GM23338 (cell line): ENCODE results near the gene PCSK5. TPM values are rescaled to one million over a fixed set of nuclear protein-coding genes. Genes with fewer than 3 reads are reported as not detected.
"Not testable (repeated sequence)": the region's sequence is repeated elsewhere in the genome, so short reads cannot be mapped to it uniquely, and the experiment has no call there.

Source experiments
- ATAC-seq: fragments of 200-7000 bp; cut with Tn5 transposase; 3 replicates; pipeline ENCODE4 v1.9.1; 2020
- DNase-seq: peaks from one replicate; pipeline ENCODE4 v3.0.0-alpha.2; 2015; ENCODE audit warnings: low spot score
- H2AFZ ChIP-seq: fragments of 200-600 bp; sonication (generic); 2 replicates; pipeline ENCODE4 v1.8.0; 2016; ENCODE audit warnings: antibody characterized with exemption, mild to moderate bottlenecking, moderate library complexity
- H3F3A ChIP-seq: fragments of 200-600 bp; sonication (generic); replicated peaks from 2 replicates; pipeline ENCODE4 v1.8.0; 2017; ENCODE audit warnings: antibody characterized with exemption, mixed run types, low read depth
- H3K27ac ChIP-seq: fragments of 200-600 bp; sonication (generic); 2 replicates; pipeline ENCODE4 v1.6.1; 2016; ENCODE audit warnings: low read depth
- H3K27me3 ChIP-seq: fragments of 200-600 bp; sonication (generic); 2 replicates; pipeline ENCODE4 v1.8.0; 2016; ENCODE audit warnings: mild to moderate bottlenecking, mixed run types, moderate library complexity; ENCODE audit not compliant: insufficient read depth
- H3K36me3 ChIP-seq: fragments of 200-600 bp; sonication (generic); 2 replicates; pipeline ENCODE4 v1.8.0; 2016; ENCODE audit warnings: mild to moderate bottlenecking; ENCODE audit not compliant: insufficient read depth
- H3K4me1 ChIP-seq: fragments of 200-600 bp; sonication (generic); 2 replicates; pipeline ENCODE4 v1.8.0; 2016; ENCODE audit warnings: mild to moderate bottlenecking, moderate library complexity; ENCODE audit not compliant: insufficient read depth
- H3K4me2 ChIP-seq: fragments of 200-600 bp; sonication (generic); 2 replicates; pipeline ENCODE4 v1.7.1; 2017; ENCODE audit warnings: mixed run types
- H3K4me3 ChIP-seq: fragments of 200-600 bp; sonication (generic); 2 replicates; pipeline ENCODE4 v1.6.1; 2016; ENCODE audit warnings: mixed run types
- H3K79me2 ChIP-seq: fragments of 200-600 bp; sonication (generic); replicated peaks from 2 replicates; pipeline ENCODE4 v1.8.0; 2017; ENCODE audit warnings: mild to moderate bottlenecking; ENCODE audit not compliant: insufficient read depth
- H3K9me2 ChIP-seq: fragments of 200-600 bp; sonication (generic); 2 replicates; pipeline ENCODE4 v1.8.0; 2017; ENCODE audit not compliant: insufficient read depth
- H4K20me1 ChIP-seq: fragments of 200-600 bp; sonication (generic); replicated peaks from 2 replicates; pipeline ENCODE4 v1.8.0; 2017; ENCODE audit warnings: mild to moderate bottlenecking; ENCODE audit not compliant: insufficient read depth
- H3K27ac Mint-ChIP-seq: 2 replicates; pipeline ENCODE4 v1.8.0; 2020; ENCODE audit warnings: inconsistent platforms, mild to moderate bottlenecking, moderate library complexity, mixed read lengths
- H3K27me3 Mint-ChIP-seq: 3 replicates; pipeline ENCODE4 v1.8.0; 2022; ENCODE audit warnings: low read depth, mild to moderate bottlenecking, moderate library complexity, mixed read lengths, inconsistent platforms; ENCODE audit not compliant: insufficient read depth, poor library complexity
- H3K36me3 Mint-ChIP-seq: 3 replicates; pipeline ENCODE4 v1.8.0; 2021; ENCODE audit warnings: low read depth, mild to moderate bottlenecking, inconsistent platforms, moderate library complexity, mixed read lengths
- H3K4me1 Mint-ChIP-seq: 3 replicates; pipeline ENCODE4 v1.8.0; 2020; ENCODE audit warnings: mild to moderate bottlenecking, inconsistent platforms, mixed read lengths
- H3K4me3 Mint-ChIP-seq: 3 replicates; pipeline ENCODE4 v1.8.0; 2021; ENCODE audit warnings: moderate library complexity, mild to moderate bottlenecking, inconsistent platforms, mixed read lengths
- H3K9me3 Mint-ChIP-seq: 3 replicates; pipeline ENCODE4 v1.8.0; 2020; ENCODE audit warnings: moderate library complexity, mild to moderate bottlenecking, inconsistent platforms, mixed read lengths
- CREB1 ChIP-seq: fragments of 250-450 bp; sonication (Bioruptor Pico); IDR thresholded peaks from 2 replicates; pipeline ENCODE4 v1.5.0; 2020; ENCODE audit warnings: low read depth, mild to moderate bottlenecking, moderate library complexity
- EZH2 ChIP-seq: fragments of 200-600 bp; sonication (generic); IDR thresholded peaks from one replicate; pipeline ENCODE4 v1.8.0; 2017; ENCODE audit warnings: antibody characterized with exemption, mild to moderate bottlenecking, low read depth; ENCODE audit not compliant: unreplicated experiment
- EZH2phosphoT487 ChIP-seq: fragments of 200-600 bp; sonication (generic); IDR thresholded peaks from one replicate; pipeline ENCODE4 v1.8.1; 2018; ENCODE audit warnings: antibody characterized with exemption; ENCODE audit not compliant: unreplicated experiment
- JUNB ChIP-seq: IDR thresholded peaks from one replicate; pipeline ENCODE4 v1.6.1; 2016; ENCODE audit warnings: antibody characterized with exemption; ENCODE audit not compliant: unreplicated experiment
- NANOG ChIP-seq: IDR thresholded peaks from 2 replicates; pipeline ENCODE4 v1.6.1; 2016; ENCODE audit warnings: antibody characterized with exemption, borderline replicate concordance
- POLR2AphosphoS5 ChIP-seq: IDR thresholded peaks from 2 replicates; pipeline ENCODE4 v1.6.1; 2016; ENCODE audit warnings: antibody characterized with exemption, low read depth
- STAT1 ChIP-seq: IDR thresholded peaks from one replicate; pipeline ENCODE4 v1.6.1; 2016; ENCODE audit warnings: antibody characterized with exemption; ENCODE audit not compliant: unreplicated experiment
- ZNF114 ChIP-seq: fragments of 250-450 bp; sonication (Bioruptor Pico); IDR thresholded peaks from 2 replicates; pipeline ENCODE4 v1.5.0; 2020; ENCODE audit warnings: mild to moderate bottlenecking, moderate library complexity
- ZNF331 ChIP-seq: fragments of 250-450 bp; sonication (Bioruptor Pico); IDR thresholded peaks from 2 replicates; pipeline ENCODE4 v1.5.0; 2020; ENCODE audit warnings: low read depth, mild to moderate bottlenecking, moderate library complexity
- polyA plus RNA-seq: library from polyadenylated mRNA; unstranded; fragments of >200 nt; fragmentation: Nextera tagmentation; extraction: Ambion mirVana; gene quantifications from 2 replicates; pipeline ENCODE4 v1.2.1, GENCODE V29; 2016
- total RNA-seq: library from RNA; depleted of rRNA; stranded (reverse); fragments of >200 nt; shearing (Covaris generic); gene quantifications from 2 replicates; pipeline ENCODE4 v1.2.3, GENCODE V29; 2014
- TF ChIP-seq, protein P1 (sequence below), 2 experiments: fragments of 200-600 bp in 1 of 2; sonication (generic) in 1 of 2; conservative IDR thresholded peaks; 2 replicates each; pipeline versions ENCODE4 v1.5.1 to v1.6.1; 2016 to 2017; ENCODE audit warnings: antibody characterized with exemption in 2 of 2, low read depth in 2 of 2, mild to moderate bottlenecking in 2 of 2, moderate library complexity in 1 of 2
- TF ChIP-seq, protein P2 (sequence below): IDR thresholded peaks from 2 replicates; pipeline ENCODE4 v1.6.1; 2016; ENCODE audit warnings: antibody characterized with exemption
- TF ChIP-seq, protein P3 (sequence below): IDR thresholded peaks from one replicate; pipeline ENCODE4 v1.6.1; 2018; ENCODE audit warnings: antibody characterized with exemption; ENCODE audit not compliant: unreplicated experiment

Gene PCSK5
- total and polyA plus RNA-seq, 2 experiments from 2014 or later, result 12.3 to 34.8 TPM

DNA sequence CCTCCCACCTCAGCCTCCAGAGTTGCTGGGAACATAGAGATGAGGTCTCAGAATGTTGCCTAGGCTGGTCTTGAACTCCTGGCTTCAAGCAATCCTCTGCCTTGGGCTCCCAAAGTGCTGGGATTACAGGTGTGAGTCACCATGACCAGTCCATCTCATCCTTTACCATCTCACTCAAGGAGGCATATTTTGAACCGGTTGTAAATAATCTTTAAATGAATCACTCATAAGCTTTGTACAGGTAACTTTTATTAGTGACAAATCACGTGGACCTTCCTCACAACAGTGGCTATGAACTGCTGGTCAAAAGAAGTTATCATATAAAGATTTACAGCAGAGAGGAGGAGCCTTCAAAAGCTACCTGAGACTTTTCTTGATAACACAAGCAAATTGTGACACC is 433.0 kb downstream of the PCSK5 start:
- H3K4me2 ChIP-seq, result no peak overlapping the region
- no peak for TF ChIP-seq EZH2
- H3K9me2 ChIP-seq, result no peaks in the 10 kb centered on the region
- H2AFZ ChIP-seq, result no peak overlapping the region
- Mint-ChIP-seq H3K36me3 (no peaks in the 10 kb centered on the region; the same call in 2 of the 3 replicates), H3K27me3 (peaks cover 4% of the 10 kb centered on the region), H3K9me3 (no peaks in the 10 kb centered on the region), H3K27ac (no peak overlapping the region), H3K4me3 (no peak overlapping the region), H3K4me1 (no peaks in the 10 kb centered on the region)
- H4K20me1 ChIP-seq, result no peaks in the 10 kb centered on the region
- no peaks in the 10 kb centered on the region for H3K4me1 ChIP-seq
- ATAC-seq, result no peak
- no peak for DNase-seq
- no peak overlapping the region for H3K27ac ChIP-seq
- H3K36me3 ChIP-seq, result no peaks in the 10 kb centered on the region
- H3K27me3 ChIP-seq, result no peaks in the 10 kb centered on the region
- H3F3A ChIP-seq, result no peaks in the 10 kb centered on the region
- no peaks in the 10 kb centered on the region for H3K79me2 ChIP-seq
- no peak overlapping the region for H3K4me3 ChIP-seq

DNA sequence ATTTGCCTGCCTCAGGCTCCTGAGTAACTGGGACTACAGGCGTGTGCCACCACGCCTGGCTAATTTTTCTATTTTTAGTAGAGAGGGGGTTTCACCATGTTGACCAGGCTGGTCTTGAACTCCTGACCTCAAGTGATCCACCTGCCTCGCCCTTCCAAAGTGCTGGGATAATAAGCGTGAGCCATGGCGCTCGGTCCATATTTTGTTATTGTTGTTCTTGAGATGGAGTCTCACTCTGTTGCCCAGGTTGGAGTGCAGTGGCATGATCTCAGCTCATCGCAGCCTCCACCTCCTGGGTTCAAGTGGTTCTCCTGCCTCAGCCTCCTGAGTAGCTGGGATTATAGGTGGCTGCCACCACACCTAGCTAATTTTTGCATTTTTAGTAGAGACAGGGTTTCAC is 433.6 kb downstream of the PCSK5 start:
- not testable (repeated sequence) for H4K20me1 ChIP-seq, H3K27me3 ChIP-seq, H2AFZ ChIP-seq, H3K27me3 Mint-ChIP-seq, H3K27ac Mint-ChIP-seq, H3K79me2 ChIP-seq, H3K4me2 ChIP-seq, H3K36me3 Mint-ChIP-seq, ATAC-seq, H3K4me3 ChIP-seq, H3K36me3 ChIP-seq, H3K27ac ChIP-seq, H3K9me3 Mint-ChIP-seq, H3K4me1 ChIP-seq, H3K4me1 Mint-ChIP-seq, H3K4me3 Mint-ChIP-seq, DNase-seq, H3F3A ChIP-seq, H3K9me2 ChIP-seq

DNA sequence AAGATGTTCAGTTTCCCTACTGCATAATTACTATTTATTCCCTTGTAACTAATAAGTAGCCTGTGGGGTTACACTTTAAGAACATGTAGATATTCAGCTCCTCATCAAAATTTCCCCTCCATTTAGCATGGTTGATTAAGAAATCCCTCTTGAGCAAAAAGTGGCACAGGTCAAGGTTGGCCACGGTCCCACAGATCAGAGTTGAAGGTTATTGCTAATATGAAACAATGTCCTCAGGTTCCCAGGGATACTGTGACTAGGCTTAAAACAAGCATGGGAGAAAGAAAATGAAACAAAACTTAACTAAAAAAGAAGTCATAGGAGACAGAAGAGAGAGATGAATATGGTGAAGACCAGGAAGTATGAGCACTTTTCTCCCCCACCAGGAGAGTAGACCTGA is 439.6 kb downstream of the PCSK5 start:
- H3K4me1 Mint-ChIP-seq, result no peaks in the 10 kb centered on the region
- no peaks in the 10 kb centered on the region for H3K27me3 Mint-ChIP-seq
- DNase-seq, result no peak
- H3K4me3 Mint-ChIP-seq, result no peak overlapping the region
- H3K4me3 ChIP-seq, result no peak overlapping the region
- H2AFZ ChIP-seq, result no peak overlapping the region
- H3K9me2 ChIP-seq, result no peaks in the 10 kb centered on the region
- no peaks in the 10 kb centered on the region for H3F3A ChIP-seq
- no peaks in the 10 kb centered on the region for H3K27me3 ChIP-seq
- no peaks in the 10 kb centered on the region for H3K36me3 ChIP-seq
- no peak overlapping the region for H3K4me2 ChIP-seq
- no peaks in the 10 kb centered on the region; the same call in 2 of the 3 replicates for H3K36me3 Mint-ChIP-seq
- H3K79me2 ChIP-seq, result no peaks in the 10 kb centered on the region
- no peaks in the 10 kb centered on the region; the same call in 2 of the 3 replicates for H3K9me3 Mint-ChIP-seq
- H4K20me1 ChIP-seq, result no peaks in the 10 kb centered on the region
- H3K27ac ChIP-seq, result no peak overlapping the region
- no peaks in the 10 kb centered on the region for H3K4me1 ChIP-seq
- H3K27ac Mint-ChIP-seq, result no peak overlapping the region
- no peak for ATAC-seq
- no peak for TF ChIP-seq ZNF331 (CRISPR knock-in tag)
- TF ChIP-seq, protein P1, sequence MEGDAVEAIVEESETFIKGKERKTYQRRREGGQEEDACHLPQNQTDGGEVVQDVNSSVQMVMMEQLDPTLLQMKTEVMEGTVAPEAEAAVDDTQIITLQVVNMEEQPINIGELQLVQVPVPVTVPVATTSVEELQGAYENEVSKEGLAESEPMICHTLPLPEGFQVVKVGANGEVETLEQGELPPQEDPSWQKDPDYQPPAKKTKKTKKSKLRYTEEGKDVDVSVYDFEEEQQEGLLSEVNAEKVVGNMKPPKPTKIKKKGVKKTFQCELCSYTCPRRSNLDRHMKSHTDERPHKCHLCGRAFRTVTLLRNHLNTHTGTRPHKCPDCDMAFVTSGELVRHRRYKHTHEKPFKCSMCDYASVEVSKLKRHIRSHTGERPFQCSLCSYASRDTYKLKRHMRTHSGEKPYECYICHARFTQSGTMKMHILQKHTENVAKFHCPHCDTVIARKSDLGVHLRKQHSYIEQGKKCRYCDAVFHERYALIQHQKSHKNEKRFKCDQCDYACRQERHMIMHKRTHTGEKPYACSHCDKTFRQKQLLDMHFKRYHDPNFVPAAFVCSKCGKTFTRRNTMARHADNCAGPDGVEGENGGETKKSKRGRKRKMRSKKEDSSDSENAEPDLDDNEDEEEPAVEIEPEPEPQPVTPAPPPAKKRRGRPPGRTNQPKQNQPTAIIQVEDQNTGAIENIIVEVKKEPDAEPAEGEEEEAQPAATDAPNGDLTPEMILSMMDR (conservative IDR thresholded peaks at IDR 0.05; ENCODE audit: low read depth in 2 of 2), result no peak
- no peak for TF ChIP-seq ZNF114
- no peak for TF ChIP-seq STAT1
- TF ChIP-seq EZH2phosphoT487, result no peak
- TF ChIP-seq CREB1 (CRISPR knock-in tag), result no peak
- no peak for TF ChIP-seq JUNB
- TF ChIP-seq, protein P2, sequence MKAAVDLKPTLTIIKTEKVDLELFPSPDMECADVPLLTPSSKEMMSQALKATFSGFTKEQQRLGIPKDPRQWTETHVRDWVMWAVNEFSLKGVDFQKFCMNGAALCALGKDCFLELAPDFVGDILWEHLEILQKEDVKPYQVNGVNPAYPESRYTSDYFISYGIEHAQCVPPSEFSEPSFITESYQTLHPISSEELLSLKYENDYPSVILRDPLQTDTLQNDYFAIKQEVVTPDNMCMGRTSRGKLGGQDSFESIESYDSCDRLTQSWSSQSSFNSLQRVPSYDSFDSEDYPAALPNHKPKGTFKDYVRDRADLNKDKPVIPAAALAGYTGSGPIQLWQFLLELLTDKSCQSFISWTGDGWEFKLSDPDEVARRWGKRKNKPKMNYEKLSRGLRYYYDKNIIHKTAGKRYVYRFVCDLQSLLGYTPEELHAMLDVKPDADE, result no peak
- TF ChIP-seq, protein P3, sequence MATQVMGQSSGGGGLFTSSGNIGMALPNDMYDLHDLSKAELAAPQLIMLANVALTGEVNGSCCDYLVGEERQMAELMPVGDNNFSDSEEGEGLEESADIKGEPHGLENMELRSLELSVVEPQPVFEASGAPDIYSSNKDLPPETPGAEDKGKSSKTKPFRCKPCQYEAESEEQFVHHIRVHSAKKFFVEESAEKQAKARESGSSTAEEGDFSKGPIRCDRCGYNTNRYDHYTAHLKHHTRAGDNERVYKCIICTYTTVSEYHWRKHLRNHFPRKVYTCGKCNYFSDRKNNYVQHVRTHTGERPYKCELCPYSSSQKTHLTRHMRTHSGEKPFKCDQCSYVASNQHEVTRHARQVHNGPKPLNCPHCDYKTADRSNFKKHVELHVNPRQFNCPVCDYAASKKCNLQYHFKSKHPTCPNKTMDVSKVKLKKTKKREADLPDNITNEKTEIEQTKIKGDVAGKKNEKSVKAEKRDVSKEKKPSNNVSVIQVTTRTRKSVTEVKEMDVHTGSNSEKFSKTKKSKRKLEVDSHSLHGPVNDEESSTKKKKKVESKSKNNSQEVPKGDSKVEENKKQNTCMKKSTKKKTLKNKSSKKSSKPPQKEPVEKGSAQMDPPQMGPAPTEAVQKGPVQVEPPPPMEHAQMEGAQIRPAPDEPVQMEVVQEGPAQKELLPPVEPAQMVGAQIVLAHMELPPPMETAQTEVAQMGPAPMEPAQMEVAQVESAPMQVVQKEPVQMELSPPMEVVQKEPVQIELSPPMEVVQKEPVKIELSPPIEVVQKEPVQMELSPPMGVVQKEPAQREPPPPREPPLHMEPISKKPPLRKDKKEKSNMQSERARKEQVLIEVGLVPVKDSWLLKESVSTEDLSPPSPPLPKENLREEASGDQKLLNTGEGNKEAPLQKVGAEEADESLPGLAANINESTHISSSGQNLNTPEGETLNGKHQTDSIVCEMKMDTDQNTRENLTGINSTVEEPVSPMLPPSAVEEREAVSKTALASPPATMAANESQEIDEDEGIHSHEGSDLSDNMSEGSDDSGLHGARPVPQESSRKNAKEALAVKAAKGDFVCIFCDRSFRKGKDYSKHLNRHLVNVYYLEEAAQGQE, result no peak
- TF ChIP-seq EZH2, result no peak
- no peak for TF ChIP-seq NANOG
- TF ChIP-seq POLR2AphosphoS5, result no peak
